ENCODE data around the gene OR2Z1. TPM values are rescaled to one million over a fixed set of nuclear protein-coding genes. Genes with fewer than 3 reads are reported as not detected.
"Not testable (repeated sequence)": the region's sequence is repeated elsewhere in the genome, so short reads cannot be mapped to it uniquely, and the experiment has no call there.

Gene OR2Z1
- total RNA-seq, 2 donors from 2014 or later, result not detected

- no peak overlapping the region for H3K9ac ChIP-seq (ENCODE audit: low read depth in 2 of 2, low read length in 2 of 2)
- H3K27me3 ChIP-seq, result peaks cover under 1% of the 10 kb centered on the region
- no peak for DNase-seq
- H3K36me3 ChIP-seq, result no peaks in the 10 kb centered on the region
- intact Hi-C loops (cut with DNase I), result no loop called here
- no peak overlapping the region for H3K27ac ChIP-seq
- no peaks in the 10 kb centered on the region for H3K4me1 ChIP-seq
- TF ChIP-seq CTCF (IDR thresholded peaks at IDR 0.05), result no peak
- H3K4me3 ChIP-seq, result no peak overlapping the region
- no peaks in the 10 kb centered on the region for H3K9me3 ChIP-seq
Measured at GRCh38 chr19:8703223-8703622, 18.2 kb upstream of the OR2Z1 start.

- H3K27ac ChIP-seq; H3K9ac ChIP-seq (ENCODE audit: low read depth in 2 of 2, low read length in 2 of 2); intact Hi-C loops (cut with DNase I); H3K4me1 ChIP-seq; H3K9me3 ChIP-seq; H3K4me3 ChIP-seq; DNase-seq; H3K36me3 ChIP-seq; H3K27me3 ChIP-seq: not testable (repeated sequence)
Measured at GRCh38 chr19:8705304-8705703, 16.1 kb upstream of the OR2Z1 start.

GRCh38 chr19:8705742-8706141 lies 15.7 kb upstream of the OR2Z1 start:
- Histone ChIP-seq H3K27me3 (no peaks in the 10 kb centered on the region), H3K4me1 (no peaks in the 10 kb centered on the region), H3K9ac (ENCODE audit: low read depth in 2 of 2, low read length in 2 of 2) (no peak overlapping the region), H3K4me3 (no peak overlapping the region), H3K36me3 (no peaks in the 10 kb centered on the region), H3K9me3 (no peaks in the 10 kb centered on the region), H3K27ac (no peak overlapping the region)
- no peak for DNase-seq
- TF ChIP-seq CTCF (IDR thresholded peaks at IDR 0.05), result no peak
- intact Hi-C loops (cut with DNase I), result no loop called here

- H3K4me1 ChIP-seq; H3K36me3 ChIP-seq; H3K27me3 ChIP-seq; intact Hi-C loops (cut with DNase I); H3K4me3 ChIP-seq; H3K27ac ChIP-seq; H3K9ac ChIP-seq (ENCODE audit: low read depth in 2 of 2, low read length in 2 of 2); H3K9me3 ChIP-seq; DNase-seq: not testable (repeated sequence)
Measured at GRCh38 chr19:8710337-8710736, 11.1 kb upstream of the OR2Z1 start.

- Histone ChIP-seq H3K9me3 (no peaks in the 10 kb centered on the region), H3K4me1 (no peaks in the 10 kb centered on the region), H3K27ac (no peak overlapping the region), H3K4me3 (no peak overlapping the region), H3K27me3 (no peaks in the 10 kb centered on the region), H3K36me3 (no peaks in the 10 kb centered on the region), H3K9ac (ENCODE audit: low read depth in 2 of 2, low read length in 2 of 2) (no peak overlapping the region)
- no peak for TF ChIP-seq CTCF (IDR thresholded peaks at IDR 0.05)
- intact Hi-C loops (cut with DNase I), result no loop called here
- DNase-seq, result no peak
Measured at GRCh38 chr19:8722032-8722431, 598 bp downstream of the OR2Z1 start.

- no peaks in the 10 kb centered on the region for H3K27me3 ChIP-seq
- H3K9ac ChIP-seq (ENCODE audit: low read depth in 2 of 2, low read length in 2 of 2), result no peak overlapping the region
- DNase-seq, result no peak
- H3K4me1 ChIP-seq, result no peaks in the 10 kb centered on the region
- TF ChIP-seq CTCF (IDR thresholded peaks at IDR 0.05), result no peak
- H3K4me3 ChIP-seq, result no peak overlapping the region
- H3K9me3 ChIP-seq, result no peaks in the 10 kb centered on the region
- intact Hi-C loops (cut with DNase I), result no loop called here
- H3K36me3 ChIP-seq, result no peaks in the 10 kb centered on the region
- H3K27ac ChIP-seq, result no peak overlapping the region
Measured at GRCh38 chr19:8724276-8724675, 2.8 kb downstream of the OR2Z1 start.
